HUES48 (cell line): ENCODE results near the gene CDRT15.
"Not testable (repeated sequence)": the region's sequence is repeated elsewhere in the genome, so short reads cannot be mapped to it uniquely, and the experiment has no call there.

ENCODE experiments used
- H3K27ac ChIP-seq: one replicate; pipeline ENCODE4 v1.7.0; 2013; ENCODE audit warnings: low read depth, low read length, inconsistent platforms
- H3K27me3 ChIP-seq: 2 replicates; pipeline ENCODE4 v1.6.1; 2013; ENCODE audit warnings: mild to moderate bottlenecking, low read length; ENCODE audit not compliant: control insufficient read depth, insufficient read depth
- H3K36me3 ChIP-seq: 2 replicates; pipeline ENCODE4 v1.6.1; 2013; ENCODE audit warnings: low read length; ENCODE audit not compliant: control insufficient read depth, insufficient read depth
- H3K4me1 ChIP-seq: 2 replicates; pipeline ENCODE4 v1.6.1; 2013; ENCODE audit warnings: mild to moderate bottlenecking, low read length; ENCODE audit not compliant: control insufficient read depth, insufficient read depth
- H3K4me3 ChIP-seq: 2 replicates; pipeline ENCODE4 v1.5.1; 2013; ENCODE audit warnings: mild to moderate bottlenecking, low read depth, low read length
- H3K9ac ChIP-seq: 2 replicates; pipeline ENCODE4 v1.6.1; 2013; ENCODE audit warnings: mild to moderate bottlenecking, low read depth, low read length, moderate library complexity
- H3K9me3 ChIP-seq: 2 replicates; pipeline ENCODE4 v1.6.1; 2013; ENCODE audit warnings: low read length; ENCODE audit not compliant: control insufficient read depth, insufficient read depth

CDRT15 gene

DNA sequence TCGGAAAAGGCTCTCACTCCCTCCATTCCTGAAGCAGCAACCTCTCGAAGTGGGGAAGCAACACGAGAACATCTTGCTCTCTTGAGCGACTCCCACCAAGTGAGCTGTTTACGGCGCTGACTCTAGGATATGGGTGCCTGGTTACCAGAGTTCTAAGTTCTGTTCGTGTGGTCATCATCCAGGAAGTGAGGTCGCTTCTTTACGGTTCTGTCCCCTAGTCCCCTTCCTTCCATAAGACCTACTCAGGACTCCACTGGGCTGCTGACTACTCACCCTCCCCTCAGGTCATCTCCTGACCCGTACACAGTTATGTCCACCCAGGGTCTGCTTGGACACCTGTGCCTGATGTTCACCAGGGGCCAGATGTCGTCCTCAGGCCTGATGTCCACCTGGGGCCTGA, at the start of gene CDRT15:
TSS of gene CDRT15 (minus strand) at position 101 of the 400 bp plus-strand sequence. CDS start at position 72, 29 bp downstream.
- not testable (repeated sequence) for H3K4me3 ChIP-seq, H3K9ac ChIP-seq, H3K36me3 ChIP-seq, H3K4me1 ChIP-seq, H3K9me3 ChIP-seq, H3K27ac ChIP-seq, H3K27me3 ChIP-seq

DNA sequence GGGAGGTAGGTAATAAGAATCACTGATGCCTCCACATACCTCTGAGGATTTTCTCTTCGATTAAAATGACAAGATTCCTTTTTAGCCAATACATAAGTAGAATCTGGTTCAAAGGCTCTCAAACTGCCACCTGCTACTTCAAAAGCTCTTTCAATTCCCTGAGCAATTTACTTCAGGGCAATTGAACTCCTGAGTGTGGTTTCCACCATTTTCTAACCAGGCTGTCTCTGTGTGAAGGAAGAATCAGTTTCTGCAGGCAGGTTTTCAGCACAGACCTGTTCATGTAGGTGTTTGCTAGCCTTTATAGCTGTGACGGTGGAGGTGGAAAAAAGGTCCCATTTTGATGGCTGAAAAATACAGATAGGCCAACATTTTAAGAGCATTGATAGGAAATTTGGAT, 46.1 kb upstream of the CDRT15 start:
- H3K4me3 ChIP-seq = no peak overlapping the region
- no peak overlapping the region for H3K9ac ChIP-seq
- no peaks in the 10 kb centered on the region for H3K4me1 ChIP-seq
- H3K27ac ChIP-seq = no peak overlapping the region
- no peaks in the 10 kb centered on the region for H3K36me3 ChIP-seq
- no peaks in the 10 kb centered on the region for H3K9me3 ChIP-seq
- no peaks in the 10 kb centered on the region for H3K27me3 ChIP-seq

GRCh38 chr17:14281530-14281929, 44.9 kb upstream of the CDRT15 start:
- Histone ChIP-seq H3K4me3 (no peak overlapping the region), H3K36me3 (no peaks in the 10 kb centered on the region), H3K27me3 (no peaks in the 10 kb centered on the region), H3K9ac (no peak overlapping the region), H3K27ac (no peak overlapping the region), H3K9me3 (no peaks in the 10 kb centered on the region), H3K4me1 (no peaks in the 10 kb centered on the region)

- no peak overlapping the region for H3K4me3 ChIP-seq
- H3K4me1 ChIP-seq = no peaks in the 10 kb centered on the region
- no peaks in the 10 kb centered on the region for H3K27me3 ChIP-seq
- H3K9me3 ChIP-seq = no peaks in the 10 kb centered on the region
- H3K27ac ChIP-seq = no peak overlapping the region
- no peaks in the 10 kb centered on the region for H3K36me3 ChIP-seq
- no peak overlapping the region for H3K9ac ChIP-seq
Measured at GRCh38 chr17:14276535-14277250, 40.0 kb upstream of the CDRT15 start.

GRCh38 chr17:14270508-14270907, 33.8 kb upstream of the CDRT15 start:
- H3K4me3 ChIP-seq = no peak overlapping the region
- no peak overlapping the region for H3K9ac ChIP-seq
- no peaks in the 10 kb centered on the region for H3K27me3 ChIP-seq
- no peaks in the 10 kb centered on the region for H3K36me3 ChIP-seq
- H3K27ac ChIP-seq = no peak overlapping the region
- no peaks in the 10 kb centered on the region for H3K9me3 ChIP-seq
- no peaks in the 10 kb centered on the region for H3K4me1 ChIP-seq

DNA sequence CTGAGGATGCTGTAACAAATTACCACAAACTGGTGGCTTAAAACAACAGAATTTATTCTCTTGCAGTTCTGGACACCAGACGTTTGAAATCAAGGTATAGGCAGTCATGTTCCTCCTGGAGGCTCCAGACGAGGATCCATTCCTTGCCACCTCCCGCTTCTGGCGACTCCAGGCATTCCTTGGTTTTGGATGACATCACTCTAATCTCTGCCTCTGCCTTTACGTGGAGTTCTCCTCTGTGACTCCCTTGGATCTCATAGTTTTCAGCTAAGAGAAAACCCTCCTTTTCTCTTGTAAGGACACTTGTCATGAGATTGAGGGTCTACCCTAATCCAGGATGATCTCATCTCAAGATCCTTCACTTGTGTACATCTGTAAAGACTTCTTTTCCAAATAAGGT, 32.8 kb upstream of the CDRT15 start:
- H3K4me1 ChIP-seq = no peaks in the 10 kb centered on the region
- no peak overlapping the region for H3K4me3 ChIP-seq
- no peak overlapping the region for H3K27ac ChIP-seq
- H3K36me3 ChIP-seq = no peaks in the 10 kb centered on the region
- H3K27me3 ChIP-seq = no peaks in the 10 kb centered on the region
- H3K9ac ChIP-seq = no peak overlapping the region
- no peaks in the 10 kb centered on the region for H3K9me3 ChIP-seq

- Histone ChIP-seq H3K9ac (no peak overlapping the region), H3K27me3 (no peaks in the 10 kb centered on the region), H3K4me3 (no peak overlapping the region), H3K27ac (no peak overlapping the region), H3K4me1 (no peaks in the 10 kb centered on the region), H3K9me3 (no peaks in the 10 kb centered on the region), H3K36me3 (no peaks in the 10 kb centered on the region)
Measured at GRCh38 chr17:14268264-14268663, 31.6 kb upstream of the CDRT15 start.

GRCh38 chr17:14261406-14261805, 24.7 kb upstream of the CDRT15 start:
- H3K9ac ChIP-seq = no peak overlapping the region
- H3K27me3 ChIP-seq = no peaks in the 10 kb centered on the region
- no peak overlapping the region for H3K4me3 ChIP-seq
- H3K36me3 ChIP-seq = no peaks in the 10 kb centered on the region
- no peaks in the 10 kb centered on the region for H3K4me1 ChIP-seq
- no peak overlapping the region for H3K27ac ChIP-seq
- no peaks in the 10 kb centered on the region for H3K9me3 ChIP-seq

DNA sequence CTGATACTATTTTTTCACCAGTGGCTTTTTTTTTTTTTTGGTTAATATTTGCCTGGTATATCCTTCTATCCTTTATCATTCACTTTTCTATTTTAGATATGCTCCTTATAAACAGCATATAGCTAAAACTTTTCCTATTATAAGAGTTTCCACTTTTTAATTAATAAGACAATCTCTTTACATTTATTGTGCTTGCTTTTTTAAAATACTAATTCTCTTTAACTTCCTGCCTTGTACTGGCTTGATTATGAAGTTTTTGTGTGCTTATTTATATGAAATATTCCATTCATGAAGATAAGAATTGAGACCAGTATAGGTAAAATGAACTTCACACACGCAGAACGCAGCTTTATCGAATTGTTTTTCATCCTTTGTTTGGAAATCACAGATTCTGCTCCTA, 9.0 kb upstream of the CDRT15 start:
- Histone ChIP-seq H3K4me3 (no peak overlapping the region), H3K27ac (no peak overlapping the region), H3K9ac (no peak overlapping the region), H3K9me3 (no peaks in the 10 kb centered on the region), H3K36me3 (no peaks in the 10 kb centered on the region), H3K4me1 (0 out of 2 replicates have a peak, but pooled peaks cover 4% of the 10 kb centered on the region), H3K27me3 (no peaks in the 10 kb centered on the region)

GRCh38 chr17:14245002-14245401, 8.3 kb upstream of the CDRT15 start:
- Histone ChIP-seq H3K4me1 (0 out of 2 replicates have a peak, but pooled peaks cover 4% of the 10 kb centered on the region), H3K27ac (no peak overlapping the region), H3K4me3 (no peak overlapping the region), H3K9ac (no peak overlapping the region), H3K27me3 (no peaks in the 10 kb centered on the region), H3K36me3 (no peaks in the 10 kb centered on the region), H3K9me3 (no peaks in the 10 kb centered on the region)

DNA sequence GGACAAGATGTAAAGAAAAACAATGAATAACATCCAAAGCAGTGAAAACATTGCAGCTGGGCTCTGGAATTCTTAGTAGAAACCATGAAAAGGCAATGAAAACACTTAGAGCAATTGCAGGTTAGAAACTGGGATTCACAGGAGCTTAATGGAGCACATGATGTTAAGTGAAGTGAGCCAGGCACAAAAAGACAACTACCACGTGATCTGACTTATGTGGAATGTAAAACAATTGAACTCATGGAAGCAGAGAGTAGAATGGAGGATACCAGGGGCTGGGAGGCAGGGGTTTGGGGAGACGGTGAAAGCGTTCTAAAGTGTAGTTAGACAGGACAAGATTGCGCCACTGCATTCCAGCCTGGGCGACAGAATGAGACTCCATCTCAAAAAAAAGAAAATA, 2.6 kb upstream of the CDRT15 start:
- H3K36me3 ChIP-seq, H3K4me3 ChIP-seq, H3K27ac ChIP-seq, H3K9ac ChIP-seq, H3K4me1 ChIP-seq, H3K9me3 ChIP-seq, H3K27me3 ChIP-seq: not testable (repeated sequence)
